Neural cell (in vitro differentiated cells): ENCODE data around the gene ATP9B. TPM values are rescaled to one million over a fixed set of nuclear protein-coding genes. Genes with fewer than 3 reads are reported as not detected.

Experiments used
- H2AFZ ChIP-seq: fragments of 200-600, 300-800 bp; sonication (generic), shearing (Covaris generic); 2 replicates; pipeline ENCODE4 v1.6.0; 2014; ENCODE audit warnings: low read depth, mild to moderate bottlenecking, antibody characterized with exemption, low read length, moderate library complexity
- H3F3A ChIP-seq: fragments of 200-600 bp; shearing (Covaris generic); 2 replicates; pipeline ENCODE4 v1.6.1; 2016; ENCODE audit warnings: mild to moderate bottlenecking, moderate library complexity, mixed read lengths, antibody characterized with exemption, low read length; ENCODE audit not compliant: insufficient read depth, poor library complexity, severe bottlenecking
- H3K27ac ChIP-seq: fragments of 200-600, 300-800 bp; sonication (generic), shearing (Covaris generic); 2 replicates; pipeline ENCODE4 v1.5.1; 2014; ENCODE audit warnings: mild to moderate bottlenecking, low read length, moderate library complexity
- H3K27me3 ChIP-seq: fragments of 300-800, 200-600 bp; sonication (generic), shearing (Covaris generic); 2 replicates; pipeline ENCODE4 v1.6.0; 2014; ENCODE audit warnings: mild to moderate bottlenecking, low read depth, low read length, moderate library complexity; ENCODE audit not compliant: insufficient read depth
- H3K36me3 ChIP-seq: fragments of 300-800, 200-600 bp; sonication (generic), shearing (Covaris generic); 2 replicates; pipeline ENCODE4 v1.5.1; 2014; ENCODE audit warnings: mild to moderate bottlenecking, antibody characterized with exemption, low read length, moderate library complexity; ENCODE audit not compliant: insufficient read depth
- H3K4me2 ChIP-seq: fragments of 300-800, 200-600 bp; sonication (generic), shearing (Covaris generic); 2 replicates; pipeline ENCODE4 v1.6.0; 2014; ENCODE audit warnings: mild to moderate bottlenecking, low read length
- H3K4me3 ChIP-seq: fragments of 300-800, 200-600 bp; sonication (generic), shearing (Covaris generic); 2 replicates; pipeline ENCODE4 v1.5.1; 2014; ENCODE audit warnings: mild to moderate bottlenecking, low read length, moderate library complexity
- H3K79me2 ChIP-seq: fragments of 200-600 bp; shearing (Covaris generic); replicated peaks from 2 replicates; pipeline ENCODE4 v1.6.0; 2014; ENCODE audit warnings: mild to moderate bottlenecking, low read length, moderate library complexity; ENCODE audit not compliant: insufficient read depth
- H3K9ac ChIP-seq: fragments of 300-800, 200-600 bp; sonication (generic), shearing (Covaris generic); 2 replicates; pipeline ENCODE4 v1.6.1; 2016; ENCODE audit warnings: mild to moderate bottlenecking, low read length, mixed read lengths
- H3K9me2 ChIP-seq: fragments of 200-600 bp; shearing (Covaris generic); 2 replicates; pipeline ENCODE4 v1.6.1; 2016; ENCODE audit warnings: mild to moderate bottlenecking, low read length, mixed read lengths; ENCODE audit not compliant: insufficient read depth
- H3K9me3 ChIP-seq: fragments of 200-600, 300-800 bp; sonication (generic), shearing (Covaris generic); 2 replicates; pipeline ENCODE4 v1.6.1; 2016; ENCODE audit warnings: mild to moderate bottlenecking, mixed run types, low read length, moderate library complexity, mixed read lengths
- H4K20me1 ChIP-seq: fragments of 200-600 bp; shearing (Covaris generic); 2 replicates; pipeline ENCODE4 v1.6.1; 2016; ENCODE audit warnings: mild to moderate bottlenecking, mixed run types; ENCODE audit not compliant: insufficient read depth
- EP300 ChIP-seq: fragments of 450-650 bp; conservative IDR thresholded peaks from 2 replicates; pipeline ENCODE4 v1.6.1; 2014; ENCODE audit warnings: antibody characterized with exemption, mild to moderate bottlenecking, moderate library complexity; ENCODE audit not compliant: poor library complexity, severe bottlenecking
- EZH2 ChIP-seq: fragments of 200-600, 300-800 bp; shearing (Covaris generic), sonication (generic); IDR thresholded peaks from 2 replicates; pipeline ENCODE4 v1.6.1; 2014; ENCODE audit warnings: antibody characterized with exemption, low read length, borderline replicate concordance, mild to moderate bottlenecking; ENCODE audit not compliant: insufficient read depth, poor library complexity, severe bottlenecking
- MXI1 ChIP-seq: fragments of 450-650 bp; conservative IDR thresholded peaks from 2 replicates; pipeline ENCODE4 v1.6.1; 2014; ENCODE audit warnings: antibody characterized with exemption, mild to moderate bottlenecking; ENCODE audit not compliant: poor library complexity, severe bottlenecking
- POLR2AphosphoS5 ChIP-seq: IDR thresholded peaks from 2 replicates; pipeline ENCODE4 v1.6.1; 2012
- RAD21 ChIP-seq: fragments of 450-650 bp; conservative IDR thresholded peaks from 2 replicates; pipeline ENCODE4 v1.6.1; 2014; ENCODE audit warnings: antibody characterized with exemption, mild to moderate bottlenecking, moderate library complexity
- REST ChIP-seq: IDR thresholded peaks from 2 replicates; pipeline ENCODE4 v1.6.1; 2012; ENCODE audit warnings: borderline replicate concordance
- SMC3 ChIP-seq: fragments of 450-650 bp; conservative IDR thresholded peaks from 2 replicates; pipeline ENCODE4 v1.6.1; 2014; ENCODE audit warnings: antibody characterized with exemption, mild to moderate bottlenecking, moderate library complexity; ENCODE audit not compliant: poor library complexity
- TAF1 ChIP-seq: IDR thresholded peaks from 2 replicates; pipeline ENCODE4 v1.6.1; 2012; ENCODE audit warnings: low read depth
- polyA plus RNA-seq: library from polyadenylated mRNA; depleted of rRNA; stranded (reverse); fragments of >200 nt; gene quantifications from 2 replicates; pipeline ENCODE4 v1.2.3, GENCODE V29; 2014
- TF ChIP-seq, protein P1 (sequence below): fragments of 450-650 bp; IDR thresholded peaks from 2 replicates; pipeline ENCODE4 v1.5.1; 2014; ENCODE audit warnings: antibody characterized with exemption, mild to moderate bottlenecking, moderate library complexity; ENCODE audit not compliant: poor library complexity, severe bottlenecking

Gene ATP9B
- polyA plus RNA-seq, 1 donor from 2014 or later = 15.4 TPM

DNA sequence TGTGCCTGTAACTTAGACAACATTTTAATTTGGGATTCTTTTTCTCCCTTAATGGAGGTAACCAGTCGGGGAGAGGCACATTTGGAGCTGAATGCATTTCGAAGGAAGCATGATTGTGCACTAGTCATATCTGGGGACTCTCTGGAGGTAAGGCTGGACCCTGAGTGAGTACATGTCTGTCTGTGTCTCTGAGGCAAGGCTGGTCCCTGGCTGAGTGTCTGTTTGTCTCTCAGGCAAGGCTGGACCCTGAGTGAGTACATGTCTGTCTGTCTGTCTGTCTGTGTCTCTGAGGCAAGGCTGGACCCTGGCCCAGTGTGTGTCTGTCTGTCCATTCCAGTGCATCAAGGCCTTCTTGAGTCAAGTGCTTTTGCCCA is 275.0 kb downstream of the ATP9B start:
- Histone ChIP-seq H3K9me3 (no peaks in the 10 kb centered on the region), H4K20me1 (no peaks in the 10 kb centered on the region), H2AFZ (no peak overlapping the region), H3K27ac (no peak overlapping the region), H3K36me3 (peaks cover 9% of the 10 kb centered on the region), H3K9me2 (no peaks in the 10 kb centered on the region), H3K79me2 (no peaks in the 10 kb centered on the region), H3K9ac (no peak overlapping the region), H3K4me3 (no peak overlapping the region), H3K4me2 (no peak overlapping the region), H3F3A (no peaks in the 10 kb centered on the region), H3K27me3 (no peaks in the 10 kb centered on the region)
- TF ChIP-seq EP300 = no peak
- TF ChIP-seq SMC3 = no peak
- TF ChIP-seq, protein P1, sequence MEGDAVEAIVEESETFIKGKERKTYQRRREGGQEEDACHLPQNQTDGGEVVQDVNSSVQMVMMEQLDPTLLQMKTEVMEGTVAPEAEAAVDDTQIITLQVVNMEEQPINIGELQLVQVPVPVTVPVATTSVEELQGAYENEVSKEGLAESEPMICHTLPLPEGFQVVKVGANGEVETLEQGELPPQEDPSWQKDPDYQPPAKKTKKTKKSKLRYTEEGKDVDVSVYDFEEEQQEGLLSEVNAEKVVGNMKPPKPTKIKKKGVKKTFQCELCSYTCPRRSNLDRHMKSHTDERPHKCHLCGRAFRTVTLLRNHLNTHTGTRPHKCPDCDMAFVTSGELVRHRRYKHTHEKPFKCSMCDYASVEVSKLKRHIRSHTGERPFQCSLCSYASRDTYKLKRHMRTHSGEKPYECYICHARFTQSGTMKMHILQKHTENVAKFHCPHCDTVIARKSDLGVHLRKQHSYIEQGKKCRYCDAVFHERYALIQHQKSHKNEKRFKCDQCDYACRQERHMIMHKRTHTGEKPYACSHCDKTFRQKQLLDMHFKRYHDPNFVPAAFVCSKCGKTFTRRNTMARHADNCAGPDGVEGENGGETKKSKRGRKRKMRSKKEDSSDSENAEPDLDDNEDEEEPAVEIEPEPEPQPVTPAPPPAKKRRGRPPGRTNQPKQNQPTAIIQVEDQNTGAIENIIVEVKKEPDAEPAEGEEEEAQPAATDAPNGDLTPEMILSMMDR = no peak
- no peak for TF ChIP-seq POLR2AphosphoS5
- no peak for TF ChIP-seq RAD21
- TF ChIP-seq TAF1 = no peak
- TF ChIP-seq REST = no peak
- TF ChIP-seq MXI1 = no peak
- TF ChIP-seq EZH2 = no peak

GRCh38 chr18:79345366-79345765 is 276.2 kb downstream of the ATP9B start:
- TF ChIP-seq REST = no peak
- TF ChIP-seq TAF1 = no peak
- no peak for TF ChIP-seq RAD21
- TF ChIP-seq SMC3 = no peak
- Histone ChIP-seq H3K9me2 (no peaks in the 10 kb centered on the region), H3F3A (no peaks in the 10 kb centered on the region), H3K36me3 (peaks cover 9% of the 10 kb centered on the region), H4K20me1 (no peaks in the 10 kb centered on the region), H3K27me3 (no peaks in the 10 kb centered on the region), H3K9ac (no peak overlapping the region), H3K4me2 (no peak overlapping the region), H3K9me3 (no peaks in the 10 kb centered on the region), H3K79me2 (no peaks in the 10 kb centered on the region), H2AFZ (no peak overlapping the region), H3K4me3 (no peak overlapping the region), H3K27ac (no peak overlapping the region)
